Measurements from ENCODE around the gene CR2. TPM values are rescaled to one million over a fixed set of nuclear protein-coding genes. Genes with fewer than 3 reads are reported as not detected.

The CR2 gene
- total RNA-seq, 1 experiment from 2014 or later: not detected

GRCh38 chr1:207444514-207445217 is 9.5 kb upstream of the CR2 start:
- Histone ChIP-seq H3K27ac (ENCODE audit: low read length) (no peak overlapping the region), H3K9me2 (replicated peaks; ENCODE audit: low read length) (no peaks in the 10 kb centered on the region), H3K27me3 (ENCODE audit: low read length) (peaks cover 88% of the 10 kb centered on the region), H4K20me1 (ENCODE audit: low read length) (no peaks in the 10 kb centered on the region), H3F3A (ENCODE audit: low read length, unreplicated experiment) (no peaks in the 10 kb centered on the region), H3K4me1 (ENCODE audit: insufficient read depth, low read length) (no peaks in the 10 kb centered on the region), H3K4me3 (ENCODE audit: low read length) (no peak overlapping the region), H3K9me3 (ENCODE audit: low read length) (no peaks in the 10 kb centered on the region), H3K36me3 (ENCODE audit: low read depth, low read length) (no peaks in the 10 kb centered on the region), H3K9ac (ENCODE audit: low read length) (no peak overlapping the region), H3K4me2 (ENCODE audit: low read length) (no peak overlapping the region), H3K79me2 (ENCODE audit: low read length) (no peaks in the 10 kb centered on the region), H2AFZ (ENCODE audit: low read length) (no peak overlapping the region)
- BruUV-seq (replicated peaks): no TSS peak
- TF ChIP-seq EZH2 (IDR thresholded peaks at IDR 0.05; ENCODE audit: low read length, unreplicated experiment) (no peak), CTCF (conservative IDR thresholded peaks at IDR 0.05; ENCODE audit: low read depth, low read length) (no peak)
- intact Hi-C loops (cut with micrococcal nuclease): no loop called here
- POLR2A ChIA-PET (ENCODE audit: unreplicated experiment): no interaction called here
- CTCF ChIA-PET: no interaction called here
- ATAC-seq: no peak
- DNase-seq: no peak

DNA sequence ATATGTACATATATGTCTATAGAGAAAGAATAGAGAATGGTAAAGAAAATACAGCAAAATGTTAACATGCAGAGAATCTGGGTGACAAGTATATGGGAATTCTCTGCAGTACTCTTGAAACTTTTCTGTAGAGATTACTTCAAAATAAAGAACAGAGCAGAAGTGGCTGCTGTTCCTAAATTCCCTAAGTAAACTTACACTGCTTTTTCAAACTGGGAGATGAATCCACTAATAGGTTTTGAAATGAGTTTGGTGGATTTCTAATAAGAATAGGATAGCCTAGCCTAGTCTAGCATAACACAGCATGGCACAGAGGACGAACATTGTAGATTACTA is 450 bp upstream of the CR2 start:
- peak; percentile 40 for ATAC-seq
- no peak for TF ChIP-seq CTCF (conservative IDR thresholded peaks at IDR 0.05; ENCODE audit: low read depth, low read length)
- TF ChIP-seq EZH2phosphoT487 (IDR thresholded peaks at IDR 0.05; ENCODE audit: borderline replicate concordance, low read length): no peak
- TF ChIP-seq EZH2 (IDR thresholded peaks at IDR 0.05; ENCODE audit: low read length, unreplicated experiment): no peak
- H3K9me3 ChIP-seq (ENCODE audit: low read length): no peaks in the 10 kb centered on the region
- H3K4me2 ChIP-seq (ENCODE audit: low read length): no peak overlapping the region
- no peaks in the 10 kb centered on the region for H3F3A ChIP-seq (ENCODE audit: low read length, unreplicated experiment)
- H3K4me3 ChIP-seq (ENCODE audit: low read length): no peak overlapping the region
- intact Hi-C loops (cut with micrococcal nuclease): no loop called here
- no peaks in the 10 kb centered on the region for H3K36me3 ChIP-seq (ENCODE audit: low read depth, low read length)
- DNase-seq: no peak
- H2AFZ ChIP-seq (ENCODE audit: low read length): no peak overlapping the region
- BruUV-seq (replicated peaks): no TSS peak
- H3K9ac ChIP-seq (ENCODE audit: low read length): no peak overlapping the region
- no peak overlapping the region for H3K27ac ChIP-seq (ENCODE audit: low read length)
- no peaks in the 10 kb centered on the region for H3K9me2 ChIP-seq (replicated peaks; ENCODE audit: low read length)
- ChIA-PET CTCF (no interaction called here), POLR2A (ENCODE audit: unreplicated experiment) (no interaction called here)
- H3K79me2 ChIP-seq (ENCODE audit: low read length): no peaks in the 10 kb centered on the region
- no peaks in the 10 kb centered on the region for H4K20me1 ChIP-seq (ENCODE audit: low read length)
- no peaks in the 10 kb centered on the region for H3K4me1 ChIP-seq (ENCODE audit: insufficient read depth, low read length)
- H3K27me3 ChIP-seq (ENCODE audit: low read length): peaks cover 97% of the 10 kb centered on the region

GRCh38 chr1:207455183-207455754 is 1.1 kb downstream of the CR2 start:
- no peak overlapping the region for H3K27ac ChIP-seq (ENCODE audit: low read length)
- H3F3A ChIP-seq (ENCODE audit: low read length, unreplicated experiment): no peaks in the 10 kb centered on the region
- H3K4me2 ChIP-seq (ENCODE audit: low read length): no peak overlapping the region
- TF ChIP-seq CTCF (conservative IDR thresholded peaks at IDR 0.05; ENCODE audit: low read depth, low read length) (no peak), EZH2phosphoT487 (IDR thresholded peaks at IDR 0.05; ENCODE audit: borderline replicate concordance, low read length) (no peak), EZH2 (IDR thresholded peaks at IDR 0.05; ENCODE audit: low read length, unreplicated experiment) (no peak)
- DNase-seq (no peak), ATAC-seq (no peak)
- H3K9me3 ChIP-seq (ENCODE audit: low read length): no peaks in the 10 kb centered on the region
- H4K20me1 ChIP-seq (ENCODE audit: low read length): no peaks in the 10 kb centered on the region
- H3K36me3 ChIP-seq (ENCODE audit: low read depth, low read length): no peaks in the 10 kb centered on the region
- CTCF ChIA-PET: interaction anchor here (0.6 kb wide), 1 partner anchor 371 kb away, joined by 3 read pairs; no protein-coding TSS in a partner anchor
- H3K79me2 ChIP-seq (ENCODE audit: low read length): no peaks in the 10 kb centered on the region
- POLR2A ChIA-PET (ENCODE audit: unreplicated experiment): no interaction called here
- H3K4me3 ChIP-seq (ENCODE audit: low read length): no peak overlapping the region
- no peak overlapping the region for H2AFZ ChIP-seq (ENCODE audit: low read length)
- no peaks in the 10 kb centered on the region for H3K4me1 ChIP-seq (ENCODE audit: insufficient read depth, low read length)
- intact Hi-C loops (cut with micrococcal nuclease): no loop called here
- no TSS peak for BruUV-seq (replicated peaks)
- H3K27me3 ChIP-seq (ENCODE audit: low read length): peaks cover 99% of the 10 kb centered on the region
- H3K9me2 ChIP-seq (replicated peaks; ENCODE audit: low read length): no peaks in the 10 kb centered on the region
- H3K9ac ChIP-seq (ENCODE audit: low read length): no peak overlapping the region
